Right forelimb (tissue), 1 donor: ENCODE measurements around the gene KLC3.

Experiments used
- DNase-seq: peaks from one replicate; pipeline ENCODE4 v3.0.0-alpha.2; 2018

KLC3 gene

DNA sequence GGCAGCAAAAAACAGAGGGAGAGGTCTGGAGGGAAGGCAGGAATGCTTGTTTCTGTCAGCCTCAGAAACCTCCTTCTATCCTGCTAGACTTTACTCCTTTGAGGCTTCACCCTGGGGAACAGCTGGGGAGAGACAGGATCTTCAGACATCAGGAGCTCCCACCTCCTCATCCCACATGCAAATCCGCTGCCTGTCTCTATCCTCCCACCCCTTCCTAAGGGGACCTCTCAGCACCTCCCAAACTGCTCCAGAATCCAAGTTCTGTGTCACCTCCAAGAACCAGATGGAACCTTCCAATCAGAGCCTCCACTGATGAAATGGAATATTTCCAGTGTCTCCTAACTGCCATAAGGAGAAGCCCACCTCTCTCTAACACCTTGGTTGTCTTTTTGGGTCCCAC, 39.6 kb downstream of the KLC3 start:
- DNase-seq: no peak

DNA sequence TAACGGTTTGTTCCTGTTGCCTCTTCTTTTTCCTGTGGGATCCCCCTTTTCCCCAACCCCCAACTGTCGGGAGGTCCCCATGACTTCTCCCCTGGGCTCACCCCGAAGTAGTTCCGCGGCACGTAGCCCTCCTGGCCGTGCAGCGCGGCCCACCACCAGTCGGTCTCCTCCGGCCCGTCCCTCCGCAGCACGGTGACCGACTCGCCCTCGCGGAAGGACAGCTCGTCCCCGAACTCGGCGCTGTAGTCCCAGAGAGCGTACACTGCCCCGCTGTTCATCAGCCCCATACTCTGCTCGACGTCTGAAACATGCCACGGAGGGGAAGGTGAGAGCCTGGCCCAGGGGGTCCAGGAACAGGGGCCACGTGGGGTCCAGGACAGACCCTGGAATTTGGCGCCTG, 41.9 kb downstream of the KLC3 start:
- no peak for DNase-seq

DNA sequence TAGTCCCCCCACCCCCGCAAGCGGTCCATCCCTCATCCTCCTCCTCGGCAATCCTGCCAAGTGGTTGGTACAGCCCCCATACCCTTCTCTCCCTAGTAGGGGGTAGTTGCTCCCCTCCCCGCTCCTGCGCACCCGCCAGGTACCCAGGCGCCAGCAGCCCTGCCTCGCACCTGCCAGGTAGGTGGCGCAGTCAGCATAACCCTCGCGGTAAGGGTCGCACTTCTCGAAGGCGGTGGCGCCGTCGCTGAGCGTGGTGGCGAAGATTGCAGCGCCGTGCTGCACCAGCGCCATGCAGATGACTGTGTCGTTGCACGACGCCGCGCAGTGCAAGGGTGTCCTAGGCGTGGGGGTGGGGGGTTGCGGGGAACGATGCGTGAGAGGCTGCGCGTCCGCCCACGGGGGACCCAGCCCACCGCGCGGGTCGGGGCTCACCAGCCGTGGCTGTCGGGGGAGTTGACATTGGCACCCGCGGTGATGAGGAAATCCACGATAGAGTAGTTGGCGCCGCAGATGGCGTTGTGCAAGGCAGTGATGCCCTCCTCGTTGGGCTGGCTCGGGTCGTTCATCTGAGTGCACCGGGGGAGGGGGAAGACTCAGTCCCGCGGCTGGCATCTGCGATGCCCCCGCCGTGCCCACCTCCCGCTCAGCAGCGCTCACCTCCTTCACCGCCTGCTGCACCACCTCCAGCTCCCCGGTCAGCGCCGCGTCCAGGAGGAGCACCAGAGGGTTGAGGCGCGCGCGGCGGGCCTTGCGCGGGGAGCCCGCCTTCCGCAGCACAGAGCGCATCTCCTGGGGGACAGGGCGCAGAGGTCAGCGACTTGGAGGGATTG, 45.1 kb downstream of the KLC3 start:
- no peak for DNase-seq

DNA sequence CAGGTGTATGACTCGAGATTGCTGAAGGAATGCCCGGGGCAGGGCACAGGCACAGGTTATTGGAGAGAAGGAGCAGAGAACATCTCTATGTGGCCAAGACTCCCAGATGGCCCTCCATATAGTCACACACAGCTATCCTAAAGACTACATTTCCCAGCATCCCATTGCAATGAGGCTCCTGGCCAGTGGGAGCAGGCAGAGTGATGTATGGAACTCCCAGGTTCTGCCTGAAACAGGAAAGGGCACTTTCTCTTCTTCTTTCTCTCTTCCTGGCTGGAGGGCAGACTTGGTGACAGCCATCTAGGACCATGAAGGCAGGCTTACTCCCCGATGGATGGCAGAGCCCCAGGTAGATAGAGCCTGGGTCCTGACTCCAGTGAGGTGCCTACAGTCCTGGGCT, 50.8 kb downstream of the KLC3 start:
- DNase-seq: no peak

DNA sequence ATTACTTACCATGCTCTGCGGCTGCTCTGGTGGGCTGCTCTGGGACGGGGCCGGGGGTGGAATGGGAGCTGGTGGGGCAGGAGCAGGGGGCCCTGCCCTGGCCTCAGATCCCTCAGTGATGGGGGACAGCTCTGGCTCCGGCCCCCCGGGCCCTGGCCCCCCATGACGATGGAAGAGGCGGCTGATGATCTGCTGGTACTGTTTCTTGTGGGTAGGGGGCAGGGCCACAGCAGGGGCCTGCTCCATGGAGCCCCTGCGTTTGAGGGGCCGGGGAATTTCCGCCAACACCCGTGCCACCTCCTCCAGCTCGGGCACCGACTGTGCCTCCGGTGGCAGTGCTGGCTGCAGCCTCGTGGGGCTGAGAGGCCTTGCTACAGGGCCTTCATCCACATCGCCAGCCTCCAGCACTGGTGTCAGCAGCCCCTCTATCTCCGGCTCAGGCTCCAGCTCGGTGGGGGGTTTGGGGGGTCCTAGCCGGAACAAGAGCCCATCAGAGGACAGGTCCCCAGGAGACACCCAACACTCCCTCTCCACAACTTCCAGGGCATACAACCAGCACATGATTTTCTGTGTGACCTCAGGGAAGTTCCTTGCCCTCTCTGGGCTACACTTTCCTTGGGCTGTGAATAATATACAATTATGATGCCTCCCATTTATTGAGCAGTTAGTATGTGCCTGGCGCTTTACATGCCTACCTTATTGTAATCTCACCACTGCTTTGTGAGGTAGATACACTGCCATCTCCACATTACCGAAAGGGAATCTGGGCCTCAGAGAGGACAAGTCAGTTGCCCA, 51.5 kb downstream of the KLC3 start:
- no peak for DNase-seq

DNA sequence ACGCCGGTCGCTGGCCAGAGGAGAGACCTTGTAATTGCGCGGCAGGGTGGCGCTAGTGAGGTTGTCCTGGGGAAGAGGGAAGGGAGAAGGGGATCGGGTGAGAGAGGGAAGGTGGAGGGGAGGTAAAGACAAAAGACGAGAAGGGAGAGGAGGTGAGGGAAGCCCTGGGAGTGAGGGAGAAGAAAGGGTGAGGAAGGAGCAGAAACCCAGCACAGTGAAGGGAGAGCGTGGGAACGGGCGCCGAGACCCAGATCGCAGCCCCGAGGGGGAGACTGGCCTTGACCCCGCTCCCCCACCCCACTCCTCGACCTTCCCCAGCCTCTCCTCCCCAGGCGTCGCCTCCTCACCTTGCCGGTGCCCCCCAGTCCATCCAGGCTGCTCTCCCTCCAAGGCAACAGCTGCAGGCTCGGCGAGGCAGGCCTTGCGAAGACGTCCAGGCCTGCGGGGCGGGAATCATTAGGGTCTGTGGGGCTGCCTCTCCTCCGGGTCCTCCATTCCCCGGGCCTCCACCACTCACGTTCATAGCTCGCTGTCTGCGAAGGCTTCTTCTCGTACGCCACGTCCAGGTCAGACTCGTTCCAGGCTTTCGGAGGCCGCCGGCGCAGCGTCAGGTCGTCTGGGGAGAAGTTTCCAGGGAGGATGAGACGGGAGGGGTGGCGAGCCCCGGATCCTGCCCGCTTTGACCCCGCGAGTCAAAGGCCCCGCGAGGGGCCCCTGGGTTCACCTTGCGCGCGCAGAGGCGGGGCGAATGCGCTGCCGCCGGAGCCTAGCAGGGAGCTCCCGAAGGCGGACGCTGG, 55.5 kb downstream of the KLC3 start:
- no peak for DNase-seq

DNA sequence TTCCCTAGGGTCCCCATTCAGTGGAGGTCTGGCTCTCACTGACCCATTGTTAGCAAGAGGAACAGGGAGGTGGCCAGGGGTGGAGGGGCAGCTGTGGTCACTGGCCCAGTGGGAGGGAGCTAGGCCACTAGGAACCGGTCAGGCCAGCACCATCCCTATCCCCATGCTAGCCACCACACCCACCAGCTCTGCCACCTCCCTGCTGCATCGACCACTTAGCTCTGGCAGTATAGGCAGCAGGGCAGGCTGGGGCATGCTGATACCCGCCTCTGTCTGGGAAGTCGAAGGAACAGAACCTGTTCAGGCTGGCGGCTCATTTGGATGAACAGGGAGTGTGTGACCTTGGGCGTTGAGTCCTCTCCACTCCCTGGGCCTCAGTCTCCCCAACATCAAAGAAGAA, 59.6 kb downstream of the KLC3 start:
- DNase-seq: no peak
